ENCODE measurements around the gene RET. TPM values are rescaled to one million over a fixed set of nuclear protein-coding genes. Genes with fewer than 3 reads are reported as not detected.

The RET gene
- total RNA-seq, 1 experiment from 2014 or later = not detected

DNA sequence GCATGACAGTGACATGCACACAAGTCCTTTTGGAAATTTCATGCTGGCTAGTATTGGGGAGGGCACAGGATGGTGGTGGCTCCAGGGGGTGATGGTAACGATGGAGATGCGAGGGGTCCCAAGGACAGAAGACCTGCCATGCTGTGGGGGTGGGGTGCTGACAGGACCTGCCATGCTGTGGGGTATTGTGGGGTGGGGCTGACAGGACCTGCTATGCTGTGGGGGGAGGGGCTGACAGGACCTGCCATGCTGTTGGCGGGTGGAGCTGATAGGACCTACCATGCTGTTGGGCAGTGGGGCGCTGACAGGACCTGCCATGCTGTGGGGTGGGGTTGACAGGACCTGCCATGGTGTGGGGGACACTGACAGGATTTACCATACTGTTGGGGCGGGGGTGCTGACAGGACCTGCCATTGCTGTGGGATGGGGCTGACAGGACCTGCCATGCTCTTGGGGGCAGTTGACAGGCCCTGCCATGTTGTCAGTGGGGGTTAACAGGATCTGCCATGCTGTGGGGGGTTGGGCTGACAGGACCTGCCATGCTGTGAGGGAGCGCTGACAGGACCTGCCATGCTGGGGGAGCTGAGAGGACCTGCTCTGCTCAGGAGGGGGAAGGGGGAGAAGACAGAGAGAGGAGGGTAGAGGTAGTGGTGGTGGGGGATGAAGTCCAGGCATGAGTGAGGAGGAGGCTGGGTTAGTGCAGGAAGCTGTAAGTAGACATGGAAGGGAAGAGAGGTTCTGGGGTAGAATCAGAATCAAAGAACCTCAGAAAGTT is 36.2 kb upstream of the RET start:
- peak in 1 of 2 experiments; percentile 37 for DNase-seq (ENCODE audit: low read depth in 1 of 2, low spot score in 2 of 2)
- H3K4me1 ChIP-seq (replicated peaks) = no peaks in the 10 kb centered on the region
- H3K27ac ChIP-seq = no peak overlapping the region
- H3K27me3 ChIP-seq (replicated peaks) = 0 out of 2 replicates have a peak, but pooled peaks cover 3% of the 10 kb centered on the region
- no peaks in the 10 kb centered on the region for H3K36me3 ChIP-seq
- no peak overlapping the region for H3K4me3 ChIP-seq
- H3K9me3 ChIP-seq (replicated peaks) = no peaks in the 10 kb centered on the region

DNA sequence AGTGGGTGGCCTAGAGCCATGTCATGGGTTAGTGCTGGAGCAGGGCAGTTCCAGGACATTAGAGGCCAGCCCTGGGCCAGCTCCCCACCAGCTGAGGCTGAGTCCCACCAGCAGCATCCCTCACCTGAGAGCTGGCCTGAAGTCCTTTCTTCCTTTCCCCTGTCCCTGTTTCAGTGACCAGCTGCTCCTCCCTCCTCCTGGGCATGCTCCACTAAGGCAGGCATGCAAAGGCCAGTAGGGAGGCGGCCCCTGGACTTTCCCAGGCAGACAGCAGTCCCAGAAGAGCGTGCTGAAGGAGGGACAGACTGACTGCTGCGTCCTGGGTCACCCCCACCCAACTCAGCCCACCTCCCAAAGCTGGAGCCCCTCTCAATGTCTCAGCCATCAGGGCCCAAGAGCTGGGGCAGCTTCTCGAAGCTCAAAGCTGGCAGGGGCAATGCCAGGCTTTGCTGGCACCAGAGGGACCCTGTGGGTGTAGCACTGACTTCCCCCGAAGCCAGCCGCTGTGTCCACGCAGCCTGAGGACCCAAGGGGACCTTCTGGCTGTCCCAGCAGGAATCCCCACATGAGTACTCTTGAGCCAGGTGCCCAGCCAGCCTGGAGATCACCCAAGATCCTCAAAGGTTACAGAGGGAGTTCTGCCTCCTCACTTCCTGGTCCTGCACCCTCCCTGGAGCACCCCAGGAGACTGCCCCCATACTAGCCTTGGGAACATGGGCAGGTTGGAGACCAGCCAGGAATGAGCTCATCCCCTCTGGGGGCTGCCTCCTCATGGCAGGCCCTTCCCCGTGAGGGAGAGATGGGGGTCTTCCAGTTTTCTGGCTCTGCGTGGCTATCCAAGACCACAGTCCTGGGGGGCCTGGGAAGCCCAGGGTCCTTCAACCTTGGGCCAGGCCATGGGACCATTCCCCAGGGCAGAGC is 35.2 kb upstream of the RET start:
- H3K36me3 ChIP-seq = no peaks in the 10 kb centered on the region
- DNase-seq (ENCODE audit: low read depth in 1 of 2, low spot score in 2 of 2) = peak in 1 of 2 experiments; percentile 34
- no peaks in the 10 kb centered on the region for H3K4me1 ChIP-seq (replicated peaks)
- no peak overlapping the region for H3K27ac ChIP-seq
- no peaks in the 10 kb centered on the region for H3K27me3 ChIP-seq (replicated peaks)
- no peaks in the 10 kb centered on the region for H3K9me3 ChIP-seq (replicated peaks)
- H3K4me3 ChIP-seq = no peak overlapping the region

DNA sequence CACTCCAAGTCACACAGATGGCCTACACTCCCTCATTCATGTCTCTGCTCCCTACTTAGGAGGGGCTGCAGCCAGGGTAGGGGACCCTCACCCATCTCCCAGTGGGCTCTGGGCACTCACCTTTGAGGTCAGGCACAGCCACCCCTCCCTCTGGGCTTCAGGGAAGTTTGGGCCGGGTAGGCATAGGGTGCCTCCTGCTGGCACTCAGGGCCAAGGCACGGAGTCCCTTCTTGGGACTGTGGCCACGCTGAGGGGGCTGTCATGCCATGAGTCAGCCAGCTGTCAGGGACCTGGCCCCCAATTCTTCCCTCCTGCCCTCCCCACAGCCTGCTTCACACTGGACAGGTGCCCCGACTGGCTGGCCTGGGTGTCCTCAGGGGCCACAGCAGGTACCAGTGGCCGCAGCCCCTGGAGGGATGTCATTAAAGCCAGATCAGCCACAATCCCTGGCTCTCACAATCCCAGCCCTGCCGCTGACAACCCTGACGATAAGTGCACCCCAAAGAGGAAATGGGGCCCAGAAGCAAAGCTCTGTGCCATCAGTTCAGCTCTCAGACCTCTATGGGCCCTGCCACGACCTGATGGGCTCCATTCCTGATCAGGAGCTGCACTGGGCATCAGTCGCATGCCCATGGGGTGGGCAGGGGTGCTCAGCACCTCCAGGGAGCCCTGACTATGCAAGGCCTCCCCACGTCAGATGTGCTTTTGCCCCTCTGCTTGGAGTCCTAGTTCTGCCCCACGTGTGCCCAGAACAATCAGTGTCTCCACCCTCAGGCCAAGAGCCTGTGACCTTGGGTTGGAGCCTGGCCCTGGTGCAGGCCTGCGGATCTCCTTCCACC is 34.1 kb upstream of the RET start:
- H3K36me3 ChIP-seq = no peaks in the 10 kb centered on the region

DNA sequence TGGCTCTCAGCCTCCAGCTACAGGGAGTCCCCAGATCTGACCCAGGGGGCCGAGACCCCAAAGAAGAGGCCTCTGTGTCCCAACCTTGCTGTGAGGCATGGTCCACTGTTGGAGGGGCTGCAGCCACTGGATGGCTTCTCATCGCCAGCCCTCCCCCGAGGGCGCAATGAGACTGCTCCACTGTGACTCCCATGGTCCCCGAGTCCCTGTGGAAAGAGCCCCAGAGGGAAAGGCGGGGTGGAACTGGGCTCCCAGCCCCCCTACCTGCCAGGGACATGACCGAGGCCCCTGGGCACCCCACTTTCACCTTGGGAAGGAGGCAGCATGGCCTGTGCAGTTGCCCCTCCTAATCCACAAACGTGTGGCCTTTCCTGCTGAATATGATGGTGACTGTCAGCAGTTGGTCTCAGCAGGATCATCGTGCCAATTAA is 33.5 kb upstream of the RET start:
- H3K36me3 ChIP-seq = no peaks in the 10 kb centered on the region
- H3K9me3 ChIP-seq (replicated peaks) = no peaks in the 10 kb centered on the region
- no peaks in the 10 kb centered on the region for H3K4me1 ChIP-seq (replicated peaks)
- no peaks in the 10 kb centered on the region for H3K27me3 ChIP-seq (replicated peaks)
- peak in 1 of 2 experiments; percentile 39 for DNase-seq (ENCODE audit: low read depth in 1 of 2, low spot score in 2 of 2)
- H3K4me3 ChIP-seq = no peak overlapping the region
- H3K27ac ChIP-seq = no peak overlapping the region

More for the DNA sequence above, 34.1 kb upstream of the RET start:
- Histone ChIP-seq H3K4me3 (no peak overlapping the region), H3K4me1 (replicated peaks) (no peaks in the 10 kb centered on the region), H3K27ac (no peak overlapping the region), H3K27me3 (replicated peaks) (no peaks in the 10 kb centered on the region), H3K9me3 (replicated peaks) (no peaks in the 10 kb centered on the region)
- DNase-seq (ENCODE audit: low read depth in 1 of 2, low spot score in 2 of 2) = peak in 1 of 2 experiments; percentile 35

DNA sequence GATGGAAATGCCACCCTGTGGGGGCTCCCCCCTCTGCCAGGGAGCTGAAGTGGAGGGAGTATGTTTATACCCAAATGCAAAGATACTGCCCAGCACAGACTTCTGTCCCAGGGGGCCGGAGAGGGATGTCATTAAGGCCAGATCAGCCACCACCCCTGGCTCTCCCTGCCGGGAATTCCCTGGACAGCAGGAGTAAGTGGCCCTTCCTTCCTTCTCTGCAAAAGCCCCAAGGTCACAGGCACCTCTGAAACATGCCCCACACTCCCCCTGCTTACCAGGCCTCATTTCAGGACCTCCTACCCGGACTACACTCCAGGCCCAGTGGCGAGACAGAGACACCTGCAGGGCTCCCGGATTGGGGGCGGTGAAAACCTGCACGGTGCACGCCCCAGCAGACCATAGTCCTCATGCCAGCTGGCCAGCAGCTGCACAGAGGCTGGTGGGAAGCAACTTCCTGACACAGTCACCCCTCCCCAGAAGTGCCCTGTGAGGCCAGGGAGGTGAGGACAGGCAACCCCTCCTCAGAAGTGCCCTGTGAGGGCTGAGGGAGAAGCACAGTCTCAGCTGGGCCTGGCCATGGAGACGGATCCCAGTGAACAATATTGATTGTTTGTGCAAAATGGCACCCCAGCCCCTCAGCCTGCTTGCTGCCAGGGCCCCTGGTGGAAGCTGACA is 33.0 kb upstream of the RET start:
- H3K9me3 ChIP-seq (replicated peaks) = no peaks in the 10 kb centered on the region
- no peaks in the 10 kb centered on the region for H3K27me3 ChIP-seq (replicated peaks)
- no peaks in the 10 kb centered on the region for H3K36me3 ChIP-seq
- no peak overlapping the region for H3K27ac ChIP-seq
- DNase-seq (ENCODE audit: low read depth in 1 of 2, low spot score in 2 of 2) = peak in 1 of 2 experiments; percentile 28
- H3K4me3 ChIP-seq = no peak overlapping the region
- H3K4me1 ChIP-seq (replicated peaks) = no peaks in the 10 kb centered on the region

DNA sequence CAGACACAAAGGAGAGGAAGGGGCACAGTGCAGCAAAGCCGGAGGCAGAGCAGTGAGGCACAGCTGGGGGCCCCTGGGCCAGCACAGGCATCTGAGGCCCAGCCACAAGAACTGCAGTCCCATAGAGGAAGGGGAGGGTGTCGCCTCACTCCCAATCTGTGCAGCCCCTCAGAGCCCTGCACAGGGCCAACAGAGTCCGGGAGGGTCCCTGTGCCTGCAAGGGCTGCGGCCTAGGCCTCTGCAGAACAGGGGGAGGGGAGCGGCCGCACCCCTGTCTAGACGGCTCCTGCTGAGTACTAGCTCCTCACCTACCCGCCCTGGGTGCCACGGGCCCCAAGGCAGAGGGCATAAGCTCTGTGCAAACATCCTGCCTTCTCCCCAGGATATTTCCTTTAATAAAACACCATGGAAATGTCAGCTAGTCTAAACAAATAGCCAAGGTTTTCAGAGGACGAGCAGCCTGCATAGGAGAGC is 32.4 kb upstream of the RET start:
- no peaks in the 10 kb centered on the region for H3K27me3 ChIP-seq (replicated peaks)
- no peaks in the 10 kb centered on the region for H3K4me1 ChIP-seq (replicated peaks)
- H3K9me3 ChIP-seq (replicated peaks) = no peaks in the 10 kb centered on the region
- no peak overlapping the region for H3K27ac ChIP-seq
- H3K4me3 ChIP-seq = no peak overlapping the region
- peak in 1 of 2 experiments; percentile 30 for DNase-seq (ENCODE audit: low read depth in 1 of 2, low spot score in 2 of 2)
- no peaks in the 10 kb centered on the region for H3K36me3 ChIP-seq

DNA sequence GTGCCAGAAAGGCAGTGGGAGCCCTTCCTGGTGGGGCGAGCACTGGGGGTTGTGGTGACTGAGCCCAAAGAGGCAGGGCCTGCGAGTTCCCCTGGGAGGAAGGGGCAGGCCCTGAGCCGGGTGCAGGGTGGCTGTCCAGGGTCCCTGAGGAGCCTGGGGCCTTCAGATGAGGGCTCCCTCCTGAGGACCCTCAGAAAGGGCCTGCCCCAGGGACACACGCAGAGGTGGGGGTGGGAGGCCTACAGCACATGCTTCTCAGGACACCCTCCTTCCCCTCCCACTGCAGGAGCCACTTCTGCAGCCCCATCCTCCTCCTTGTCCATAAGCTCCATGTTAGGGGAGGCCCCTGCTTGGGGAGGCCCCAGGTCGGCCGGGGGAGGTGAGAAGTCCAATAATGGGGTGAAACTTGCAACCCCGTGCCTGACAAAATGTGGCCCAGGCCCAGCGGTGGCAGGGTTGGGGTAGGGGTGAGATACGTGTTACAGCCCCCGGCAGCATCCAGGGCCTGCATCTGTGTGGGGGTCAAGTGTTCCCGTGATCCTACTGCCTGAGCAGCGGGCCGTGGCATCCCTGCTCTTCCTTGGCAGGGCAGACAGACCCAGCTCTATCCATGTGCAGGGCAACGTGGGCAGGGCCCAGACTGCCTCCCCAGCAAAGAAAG is 31.8 kb upstream of the RET start:
- no peak for DNase-seq (ENCODE audit: low read depth in 1 of 2, low spot score in 2 of 2)
- H3K27me3 ChIP-seq (replicated peaks) = no peaks in the 10 kb centered on the region
- no peaks in the 10 kb centered on the region for H3K9me3 ChIP-seq (replicated peaks)
- no peaks in the 10 kb centered on the region for H3K4me1 ChIP-seq (replicated peaks)
- no peaks in the 10 kb centered on the region for H3K36me3 ChIP-seq
- no peak overlapping the region for H3K4me3 ChIP-seq
- no peak overlapping the region for H3K27ac ChIP-seq

DNA sequence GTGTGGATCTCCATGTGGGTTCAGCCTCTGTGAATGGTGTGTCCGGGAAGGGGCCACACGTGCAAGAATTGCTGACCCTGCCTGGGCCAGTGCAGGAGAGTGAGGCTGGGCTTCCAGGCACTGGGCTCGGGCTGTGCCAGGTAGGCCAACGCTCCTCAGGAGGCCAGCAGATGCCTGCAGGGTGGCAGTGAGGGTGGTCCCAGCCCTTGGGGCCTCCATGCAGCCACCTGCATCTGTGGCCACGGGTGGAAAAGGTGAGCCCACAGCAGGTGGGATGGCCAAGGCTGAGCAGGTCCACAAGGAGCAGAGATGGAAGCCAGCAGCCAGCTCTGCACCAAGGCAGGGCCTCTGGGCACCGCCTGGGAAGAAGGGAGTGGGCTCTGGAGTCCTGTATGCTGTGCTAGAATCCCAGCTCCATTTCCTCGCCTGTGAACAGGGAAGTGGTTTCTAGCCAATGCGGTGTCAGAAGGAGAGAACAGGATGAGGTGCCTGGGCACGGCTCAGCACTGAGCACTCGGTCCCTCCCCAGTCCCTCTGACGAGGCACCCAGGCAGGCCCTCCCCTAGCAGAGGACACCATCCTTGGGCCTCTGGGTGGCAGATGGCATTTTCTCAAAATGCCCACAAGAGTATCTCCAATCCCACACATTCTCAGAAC is 31.1 kb upstream of the RET start:
- Histone ChIP-seq H3K27ac (no peak overlapping the region), H3K36me3 (no peaks in the 10 kb centered on the region), H3K4me1 (replicated peaks) (no peaks in the 10 kb centered on the region), H3K27me3 (replicated peaks) (no peaks in the 10 kb centered on the region), H3K4me3 (no peak overlapping the region), H3K9me3 (replicated peaks) (no peaks in the 10 kb centered on the region)
- DNase-seq (ENCODE audit: low read depth in 1 of 2, low spot score in 2 of 2) = no peak

DNA sequence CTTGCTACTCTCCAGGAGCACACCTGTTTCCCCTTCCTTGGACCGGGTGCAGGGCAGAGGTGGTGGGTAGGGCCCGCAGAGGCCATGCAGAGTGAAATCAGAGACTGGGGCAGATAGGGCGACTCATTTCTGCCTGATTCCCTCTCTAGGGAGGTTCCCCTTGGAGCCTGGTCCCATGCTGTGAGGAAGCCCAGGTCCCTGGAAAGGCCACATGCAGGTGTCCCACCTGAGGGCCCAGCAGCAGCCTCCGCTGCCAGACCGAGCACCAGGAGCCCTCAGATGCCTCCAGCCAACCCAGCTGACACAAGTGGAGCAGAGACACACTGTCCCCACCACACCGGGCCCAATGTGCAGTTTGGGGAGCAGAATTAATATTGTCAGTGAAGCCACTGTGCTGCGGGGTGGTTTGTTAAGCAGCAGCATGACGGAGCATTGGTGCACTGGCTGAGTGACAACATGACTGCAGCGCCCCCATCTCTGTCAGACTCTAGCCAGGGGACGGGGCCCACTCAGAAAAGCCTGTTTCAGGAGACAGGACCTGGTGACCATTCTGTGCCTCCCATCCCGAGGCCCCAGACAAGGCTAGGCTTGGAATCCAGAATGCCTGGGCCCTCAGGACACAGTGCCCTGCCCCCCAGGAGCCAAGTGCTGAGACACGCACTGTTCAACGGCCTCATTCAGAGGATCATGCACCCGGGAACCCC is 30.4 kb upstream of the RET start:
- Histone ChIP-seq H3K27me3 (replicated peaks) (no peaks in the 10 kb centered on the region), H3K4me3 (no peak overlapping the region), H3K27ac (no peak overlapping the region), H3K4me1 (replicated peaks) (no peaks in the 10 kb centered on the region), H3K36me3 (no peaks in the 10 kb centered on the region), H3K9me3 (replicated peaks) (no peaks in the 10 kb centered on the region)
- no peak for DNase-seq (ENCODE audit: low read depth in 1 of 2, low spot score in 2 of 2)

DNA sequence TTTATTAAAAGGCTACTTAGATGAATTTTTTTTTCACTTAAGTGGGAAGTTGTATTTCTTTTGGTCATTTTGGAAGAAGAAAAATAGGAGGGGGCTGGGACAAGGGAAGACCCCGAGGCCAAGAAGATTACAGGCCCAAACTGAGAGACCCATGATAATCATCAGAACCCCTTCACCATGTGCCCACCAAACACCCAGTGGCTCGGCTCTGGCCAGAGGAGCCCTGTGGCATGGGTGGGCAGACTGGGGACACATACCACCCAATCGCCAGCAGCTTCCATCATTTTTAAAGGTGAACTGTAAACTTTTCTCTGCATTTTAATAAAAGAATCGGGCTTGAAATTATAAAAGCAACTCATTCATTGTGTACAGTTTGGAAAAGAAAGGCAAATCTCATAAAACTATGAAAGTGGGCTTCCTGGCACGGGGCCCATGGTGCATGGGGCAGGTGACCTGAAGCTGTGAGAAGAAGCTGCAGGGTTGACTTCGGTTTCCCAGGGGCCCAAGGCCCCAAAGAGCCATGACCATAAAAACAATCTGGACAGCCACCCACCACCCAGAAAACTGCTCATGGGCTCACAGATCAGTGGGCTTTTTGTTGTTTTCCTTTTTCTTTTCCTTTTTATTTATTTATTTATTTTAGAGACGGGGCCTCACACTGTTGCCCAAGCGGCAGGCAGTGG is 29.4 kb upstream of the RET start:
- Histone ChIP-seq H3K36me3 (no peaks in the 10 kb centered on the region), H3K9me3 (replicated peaks) (no peaks in the 10 kb centered on the region), H3K4me1 (replicated peaks) (no peaks in the 10 kb centered on the region), H3K27me3 (replicated peaks) (peaks cover 6% of the 10 kb centered on the region; the same call in 1 of the 2 replicates), H3K4me3 (no peak overlapping the region), H3K27ac (no peak overlapping the region)
- no peak for DNase-seq (ENCODE audit: low read depth in 1 of 2, low spot score in 2 of 2)

DNA sequence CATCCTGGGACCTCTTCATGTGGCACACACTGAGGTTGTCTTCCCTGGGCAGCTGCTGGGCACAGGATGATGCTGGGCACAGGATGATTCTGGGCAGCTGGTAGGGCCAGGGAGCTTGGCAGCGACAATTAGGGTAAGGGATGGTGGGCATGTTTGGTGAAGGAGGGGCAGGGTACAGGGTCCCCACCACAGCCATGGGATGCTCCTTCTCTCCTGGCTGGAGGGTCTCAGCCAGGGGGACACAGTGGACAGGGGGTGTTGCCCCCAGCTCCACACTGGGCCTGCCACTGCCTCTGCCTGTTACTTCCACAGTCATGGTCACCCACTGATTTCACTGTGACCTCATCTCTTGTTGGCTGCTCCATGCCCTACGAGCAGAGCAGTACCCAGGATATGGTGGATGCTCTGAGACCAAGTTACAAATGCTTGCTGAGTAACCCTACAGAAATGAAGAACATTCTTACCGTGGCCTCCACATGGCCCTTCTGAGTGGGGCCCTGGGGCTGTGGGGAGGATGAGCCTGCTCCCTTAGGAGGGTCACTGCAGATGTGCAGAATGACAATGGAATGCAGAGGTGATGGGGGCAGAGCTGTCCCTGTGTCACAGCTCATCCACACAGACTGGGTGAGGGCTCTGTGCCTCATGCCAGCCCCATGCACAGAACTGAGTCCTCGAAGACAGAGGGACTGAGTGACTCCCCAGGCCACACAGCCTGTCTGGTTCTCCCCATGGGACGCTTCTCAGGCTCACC is 28.4 kb upstream of the RET start:
- Histone ChIP-seq H3K36me3 (no peaks in the 10 kb centered on the region), H3K27me3 (replicated peaks) (peaks cover 6% of the 10 kb centered on the region; the same call in 1 of the 2 replicates), H3K4me3 (no peak overlapping the region), H3K4me1 (replicated peaks) (no peaks in the 10 kb centered on the region), H3K9me3 (replicated peaks) (no peaks in the 10 kb centered on the region), H3K27ac (no peak overlapping the region)
- DNase-seq (ENCODE audit: low read depth in 1 of 2, low spot score in 2 of 2) = no peak

All from SJSA1 (cell line).